Measurements from ENCODE around the gene NUBP2.

Gene NUBP2

DNA sequence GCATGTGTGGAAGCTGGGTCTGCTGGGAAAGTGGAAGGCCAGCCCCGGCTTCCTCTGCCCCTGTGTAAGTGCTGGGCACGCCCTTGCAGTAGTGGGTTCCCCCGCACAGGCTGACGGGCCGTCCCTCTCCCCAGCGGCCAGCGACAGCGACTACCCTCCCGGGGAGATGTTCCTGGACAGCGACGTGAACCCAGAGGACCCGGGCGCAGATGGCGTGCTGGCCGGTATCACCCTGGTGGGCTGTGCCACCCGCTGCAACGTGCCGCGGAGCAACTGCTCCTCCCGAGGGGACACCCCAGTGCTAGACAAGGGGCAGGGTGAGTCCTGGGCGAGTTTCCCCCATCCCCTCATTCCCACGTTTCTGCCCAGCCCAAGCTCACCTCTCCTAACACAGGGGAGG is 16.9 kb upstream of the NUBP2 start:
- Mint-ChIP-seq H3K9me3 (no peaks in the 10 kb centered on the region), H3K4me1 (peaks cover 4% of the 10 kb centered on the region), H3K36me3 (ENCODE audit: low read depth) (peaks cover 8% of the 10 kb centered on the region), H3K27ac (no peak overlapping the region), H3K4me3 (no peak overlapping the region), H3K27me3 (no peaks in the 10 kb centered on the region)
- ATAC-seq (no peak), DNase-seq (no peak)

DNA sequence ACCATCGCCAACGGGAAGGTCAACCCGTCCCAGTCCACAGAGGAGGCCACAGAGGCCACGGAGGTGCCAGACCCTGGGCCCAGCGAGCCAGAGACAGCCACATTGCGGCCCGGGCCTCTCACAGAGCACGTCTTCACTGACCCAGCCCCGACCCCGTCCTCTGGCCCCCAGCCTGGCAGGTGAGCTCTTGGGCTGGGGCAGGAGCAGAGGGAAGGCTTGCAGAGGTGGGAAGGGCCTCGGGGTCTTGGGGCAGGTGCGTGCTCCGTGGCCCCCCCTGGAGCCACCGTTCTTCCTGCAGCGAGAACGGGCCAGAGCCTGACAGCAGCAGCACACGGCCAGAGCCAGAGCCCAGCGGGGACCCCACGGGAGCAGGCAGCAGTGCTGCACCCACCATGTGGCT is 16.5 kb upstream of the NUBP2 start:
- DNase-seq (no peak), ATAC-seq (no peak)
- H3K27me3 Mint-ChIP-seq = no peaks in the 10 kb centered on the region
- peaks cover 4% of the 10 kb centered on the region for H3K4me1 Mint-ChIP-seq
- no peak overlapping the region for H3K27ac Mint-ChIP-seq
- H3K36me3 Mint-ChIP-seq (ENCODE audit: low read depth) = peaks cover 6% of the 10 kb centered on the region
- no peak overlapping the region for H3K4me3 Mint-ChIP-seq
- no peaks in the 10 kb centered on the region for H3K9me3 Mint-ChIP-seq

DNA sequence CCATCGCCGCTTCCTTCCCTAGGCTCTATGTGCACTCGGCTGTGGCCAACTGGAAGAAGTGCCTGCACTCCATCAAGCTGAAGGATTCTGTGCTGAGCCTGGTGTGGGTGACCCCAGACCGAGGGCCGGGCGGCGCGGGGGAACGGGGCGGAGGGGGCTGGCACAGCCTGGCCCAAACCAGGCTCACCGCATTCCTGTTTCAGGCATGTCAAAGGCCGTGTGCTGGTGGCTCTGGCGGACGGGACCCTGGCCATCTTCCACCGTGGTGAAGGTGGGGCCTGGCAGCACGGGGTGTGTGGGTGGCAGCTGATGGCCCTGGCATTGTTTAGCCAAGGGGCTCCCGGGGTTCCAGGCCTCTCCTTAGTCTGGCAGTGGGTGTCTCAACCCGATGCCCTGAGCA is 16.1 kb upstream of the NUBP2 start:
- Mint-ChIP-seq H3K9me3 (no peaks in the 10 kb centered on the region), H3K4me1 (peaks cover 5% of the 10 kb centered on the region), H3K4me3 (no peak overlapping the region), H3K27me3 (no peaks in the 10 kb centered on the region), H3K27ac (no peak overlapping the region), H3K36me3 (ENCODE audit: low read depth) (peaks cover 5% of the 10 kb centered on the region)
- no peak for ATAC-seq
- DNase-seq = no peak

- Mint-ChIP-seq H3K4me1 (peaks cover 8% of the 10 kb centered on the region), H3K9me3 (no peaks in the 10 kb centered on the region), H3K36me3 (ENCODE audit: low read depth) (peaks cover 12% of the 10 kb centered on the region), H3K4me3 (no peak overlapping the region), H3K27ac (no peak overlapping the region), H3K27me3 (no peaks in the 10 kb centered on the region)
- DNase-seq = no peak
- ATAC-seq = no peak
These were observed 15.4 kb upstream of the NUBP2 start for GRCh38 chr16:1767116-1767994.

DNA sequence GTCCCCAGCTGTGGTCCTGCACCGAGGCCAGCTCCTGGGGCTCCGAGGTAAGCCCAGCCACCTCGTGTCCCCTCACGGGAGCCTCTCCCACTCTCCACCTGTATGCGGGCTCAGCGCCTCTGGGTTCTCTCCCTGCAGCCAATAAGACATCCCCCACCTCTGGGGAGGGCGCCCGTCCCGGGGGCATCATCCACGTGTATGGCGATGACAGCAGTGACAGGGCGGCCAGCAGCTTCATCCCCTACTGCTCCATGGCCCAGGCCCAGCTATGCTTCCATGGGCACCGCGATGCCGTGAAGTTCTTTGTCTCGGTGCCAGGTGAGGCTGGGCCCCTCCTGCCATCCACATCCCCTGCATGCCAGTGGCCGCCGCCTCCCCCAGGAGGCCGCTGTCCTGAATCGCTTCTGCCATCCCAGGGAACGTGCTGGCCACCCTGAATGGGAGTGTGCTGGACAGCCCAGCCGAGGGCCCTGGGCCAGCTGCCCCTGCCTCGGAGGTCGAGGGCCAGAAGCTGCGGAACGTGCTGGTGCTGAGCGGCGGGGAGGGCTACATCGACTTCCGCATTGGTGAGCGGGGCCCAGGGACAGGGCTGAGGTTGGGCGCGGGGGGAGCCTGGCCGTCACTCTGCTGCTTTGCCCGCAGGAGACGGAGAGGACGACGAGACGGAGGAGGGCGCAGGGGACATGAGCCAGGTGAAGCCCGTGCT is 14.5 kb upstream of the NUBP2 start:
- H3K36me3 Mint-ChIP-seq (ENCODE audit: low read depth) = peaks cover 13% of the 10 kb centered on the region
- H3K4me3 Mint-ChIP-seq = no peak overlapping the region
- no peaks in the 10 kb centered on the region for H3K9me3 Mint-ChIP-seq
- DNase-seq = no peak
- H3K27me3 Mint-ChIP-seq = no peaks in the 10 kb centered on the region
- H3K27ac Mint-ChIP-seq = no peak overlapping the region
- H3K4me1 Mint-ChIP-seq = peaks cover 8% of the 10 kb centered on the region
- no peak for ATAC-seq

GRCh38 chr16:1768767-1769401 is 13.9 kb upstream of the NUBP2 start:
- ATAC-seq (no peak), DNase-seq (no peak)
- peaks cover 10% of the 10 kb centered on the region for H3K4me1 Mint-ChIP-seq
- peaks cover 13% of the 10 kb centered on the region for H3K36me3 Mint-ChIP-seq (ENCODE audit: low read depth)
- no peak overlapping the region for H3K27ac Mint-ChIP-seq
- no peaks in the 10 kb centered on the region for H3K9me3 Mint-ChIP-seq
- no peak overlapping the region for H3K4me3 Mint-ChIP-seq
- no peaks in the 10 kb centered on the region for H3K27me3 Mint-ChIP-seq

DNA sequence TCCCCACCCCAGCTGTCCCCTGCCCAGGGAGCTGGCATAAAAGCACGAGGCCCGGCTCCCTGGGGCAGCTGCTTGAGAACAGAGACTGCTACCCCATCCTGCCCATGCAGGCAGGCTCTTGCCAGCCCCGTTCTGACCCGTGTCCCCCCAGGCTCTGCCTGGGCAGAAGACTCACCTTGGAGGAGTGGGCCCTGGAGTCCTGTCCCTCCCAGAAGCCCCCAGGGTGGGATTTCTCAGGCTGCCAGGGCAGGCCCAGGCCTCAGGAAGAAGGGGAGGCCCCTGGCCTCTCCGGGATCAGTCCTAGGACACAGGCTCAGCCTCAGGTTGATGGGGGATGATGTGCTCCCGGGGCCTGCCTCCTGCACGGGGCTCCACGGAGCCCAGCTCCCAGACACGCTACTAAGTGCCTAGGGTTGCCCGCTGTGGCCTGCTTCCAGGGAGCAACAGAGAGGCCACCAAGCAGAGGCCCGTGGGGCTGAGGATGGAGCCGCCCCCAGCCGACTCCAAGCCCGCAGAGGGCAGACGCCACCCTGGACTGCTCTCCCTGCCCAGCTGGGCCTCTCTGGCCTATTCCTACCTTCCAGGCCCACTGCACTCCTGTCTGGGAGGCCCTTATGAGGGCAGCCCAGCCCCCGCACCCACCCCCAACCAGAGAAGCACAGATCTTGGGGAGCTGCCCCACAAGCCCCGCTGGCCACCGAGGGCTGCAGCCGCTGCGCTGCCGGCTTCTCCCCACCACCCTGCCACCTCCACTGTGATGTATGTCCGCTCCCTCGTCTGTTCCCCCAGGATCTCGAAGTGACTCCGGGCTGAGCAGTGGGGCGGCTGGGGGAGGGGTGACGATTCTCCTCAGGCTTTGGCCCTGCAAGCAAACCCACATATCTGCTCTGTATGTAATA is 13.1 kb upstream of the NUBP2 start:
- Mint-ChIP-seq H3K4me1 (peaks cover 14% of the 10 kb centered on the region), H3K36me3 (ENCODE audit: low read depth) (peaks cover 13% of the 10 kb centered on the region), H3K4me3 (peak overlapping the region; percentile 100), H3K27me3 (no peaks in the 10 kb centered on the region), H3K9me3 (no peaks in the 10 kb centered on the region), H3K27ac (peak overlapping the region; percentile 73)
- DNase-seq (no peak), ATAC-seq (no peak)

DNA sequence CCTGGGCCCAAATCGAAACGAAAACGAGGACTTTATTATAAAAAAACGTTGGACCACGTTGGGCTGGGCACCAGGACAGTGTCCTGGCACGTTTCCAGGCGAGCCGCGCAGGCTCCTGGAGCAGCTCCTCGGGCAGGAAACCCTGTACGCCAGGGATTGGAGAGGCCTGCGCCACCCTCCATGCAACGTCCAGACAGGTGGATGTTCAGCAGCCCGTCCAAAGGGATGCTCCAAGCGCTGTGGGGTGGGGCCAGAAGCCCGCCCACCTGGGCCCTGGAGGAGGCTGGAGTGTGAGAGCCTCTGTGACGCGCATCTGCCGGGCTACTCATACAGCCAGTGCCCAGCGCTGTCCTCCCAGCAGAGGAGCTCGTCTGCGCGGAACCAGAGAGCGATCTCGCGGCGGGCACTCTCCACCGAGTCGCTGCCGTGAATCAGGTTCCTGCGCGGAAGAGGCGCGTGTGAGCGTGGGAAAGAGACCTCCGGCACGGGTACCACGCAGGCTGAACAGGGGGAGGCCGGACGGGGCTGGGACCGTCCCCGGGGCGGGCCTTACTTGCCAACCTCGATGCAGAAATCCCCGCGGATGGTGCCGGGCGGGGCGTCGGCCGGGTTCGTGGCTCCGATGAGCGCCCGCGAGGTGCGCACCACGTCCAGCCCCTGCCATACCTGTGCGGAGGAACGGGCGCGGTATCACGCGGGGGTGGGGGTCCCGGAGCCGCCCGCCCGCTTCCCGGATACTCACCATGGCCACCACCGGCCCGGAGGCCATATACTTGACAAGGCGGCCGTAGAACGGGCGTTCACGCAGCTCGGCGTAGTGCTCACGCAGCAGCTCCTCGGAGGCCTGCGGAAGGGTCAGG is 12.2 kb upstream of the NUBP2 start:
- Mint-ChIP-seq H3K36me3 (ENCODE audit: low read depth) (peaks cover 13% of the 10 kb centered on the region), H3K27me3 (no peaks in the 10 kb centered on the region), H3K9me3 (no peaks in the 10 kb centered on the region), H3K27ac (peak overlapping the region; percentile 73), H3K4me3 (peak overlapping the region; percentile 100), H3K4me1 (peaks cover 17% of the 10 kb centered on the region)
- ATAC-seq (peak; percentile 8), DNase-seq (peak; percentile 69)

- Mint-ChIP-seq H3K4me3 (peak within 1 kb of the TSS; percentile 100), H3K27ac (peak within 1 kb of the TSS; percentile 100), H3K9me3 (no peaks in the 10 kb centered on the region), H3K4me1 (peaks cover 17% of the 10 kb centered on the region), H3K36me3 (ENCODE audit: low read depth) (peaks cover 13% of the 10 kb centered on the region), H3K27me3 (no peaks in the 10 kb centered on the region)
- peak; percentile 39 for ATAC-seq
- peak; percentile 83 for DNase-seq
These were observed 11.4 kb upstream of the NUBP2 start, which contains the start of gene NME3 for GRCh38 chr16:1771188-1771863. Gene NME3, minus strand, starts transcription at chr16:1771543. Its CDS starts 9 bp downstream, at chr16:1771534.

GRCh38 chr16:1771864-1772361 is 10.8 kb upstream of the NUBP2 start:
- DNase-seq (no peak), ATAC-seq (no peak)
- Mint-ChIP-seq H3K27me3 (no peaks in the 10 kb centered on the region), H3K4me1 (peaks cover 17% of the 10 kb centered on the region), H3K27ac (peak overlapping the region; percentile 100), H3K36me3 (ENCODE audit: low read depth) (peaks cover 13% of the 10 kb centered on the region), H3K4me3 (peak overlapping the region; percentile 100), H3K9me3 (no peaks in the 10 kb centered on the region)

DNA sequence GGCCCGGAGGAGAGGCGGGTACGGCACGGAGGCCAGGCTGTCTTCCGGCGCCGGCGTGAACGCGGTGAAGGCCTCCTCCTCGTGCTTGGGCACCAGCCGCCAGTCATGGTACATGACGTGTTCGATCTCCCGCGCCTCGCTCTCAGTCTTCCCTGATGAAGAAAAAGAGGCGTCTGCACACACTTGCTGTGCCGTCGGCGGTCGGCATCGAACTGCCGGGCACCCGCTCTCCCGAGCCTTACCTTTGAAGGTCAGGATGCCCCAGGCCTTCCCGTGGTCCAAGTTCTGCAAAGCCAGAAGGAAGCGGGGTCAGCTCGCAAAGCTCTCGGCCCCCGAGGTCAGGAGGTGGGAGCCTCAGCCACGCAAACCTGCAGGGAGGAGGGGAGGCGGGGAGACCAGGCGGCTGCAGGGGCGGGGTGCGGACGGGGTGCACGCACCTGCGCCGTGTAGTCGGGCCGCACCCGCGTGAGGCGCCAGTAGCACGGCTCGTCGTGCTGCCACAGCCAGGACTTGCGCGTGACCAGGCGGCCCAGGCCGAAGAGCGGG is 10.3 kb upstream of the NUBP2 start, which contains the start of gene EME2:
TSS of gene EME2 (plus strand) at position 449 of the 546 bp plus-strand sequence. CDS start 418 bp downstream, outside the sequence.
- peak; percentile 61 for DNase-seq
- peaks cover 13% of the 10 kb centered on the region for H3K36me3 Mint-ChIP-seq (ENCODE audit: low read depth)

GRCh38 chr16:1772908-1773702 is 9.7 kb upstream of the NUBP2 start, which contains the start of gene MRPS34:
Gene MRPS34, minus strand, starts transcription at chr16:1773134. Its CDS starts 15 bp downstream, at chr16:1773119.
- ATAC-seq = peak; percentile 57
- Mint-ChIP-seq H3K4me1 (peaks cover 17% of the 10 kb centered on the region), H3K9me3 (no peaks in the 10 kb centered on the region), H3K36me3 (ENCODE audit: low read depth) (peaks cover 11% of the 10 kb centered on the region), H3K27me3 (no peaks in the 10 kb centered on the region), H3K4me3 (peak within 1 kb of the TSS; percentile 100), H3K27ac (peak within 1 kb of the TSS; percentile 100)
- peak; percentile 86 for DNase-seq

More for the DNA sequence above, 10.3 kb upstream of the NUBP2 start, which contains the start of gene EME2:
- peak within 1 kb of the TSS; percentile 100 for H3K4me3 Mint-ChIP-seq
- peaks cover 17% of the 10 kb centered on the region for H3K4me1 Mint-ChIP-seq
- no peaks in the 10 kb centered on the region for H3K9me3 Mint-ChIP-seq
- peak; percentile 22 for ATAC-seq
- peak within 1 kb of the TSS; percentile 100 for H3K27ac Mint-ChIP-seq
- no peaks in the 10 kb centered on the region for H3K27me3 Mint-ChIP-seq
